IgD-negative memory B cell (primary cell): ENCODE data around the gene KHDRBS1. TPM values are rescaled to one million over a fixed set of nuclear protein-coding genes. Genes with fewer than 3 reads are reported as not detected.
"Not testable (repeated sequence)": the region's sequence is repeated elsewhere in the genome, so short reads cannot be mapped to it uniquely, and the experiment has no call there.

ENCODE experiments used
- H3K27ac Mint-ChIP-seq, 3 donors: one replicate each; pipeline ENCODE4 v1.8.0; 2020 to 2022; ENCODE audit warnings: mild to moderate bottlenecking in 3 of 3, mixed read lengths in 3 of 3, moderate library complexity in 1 of 3
- H3K27me3 Mint-ChIP-seq: one replicate; pipeline ENCODE4 v1.8.0; 2021; ENCODE audit warnings: mixed read lengths
- H3K36me3 Mint-ChIP-seq: one replicate; pipeline ENCODE4 v1.8.0; 2020; ENCODE audit warnings: mild to moderate bottlenecking, mixed read lengths
- H3K4me1 Mint-ChIP-seq, 3 donors: one replicate each; pipeline ENCODE4 v1.8.0; 2020 to 2022; ENCODE audit warnings: mixed read lengths in 3 of 3, mild to moderate bottlenecking in 1 of 3
- H3K4me3 Mint-ChIP-seq, 4 donors: one replicate each; pipeline ENCODE4 v1.8.0; 2020 to 2022; ENCODE audit warnings: mild to moderate bottlenecking in 4 of 4, mixed read lengths in 4 of 4, moderate library complexity in 3 of 4
- H3K9me3 Mint-ChIP-seq, 3 donors: one replicate each; pipeline ENCODE4 v1.8.0; 2020 to 2021; ENCODE audit warnings: mixed read lengths in 3 of 3, mild to moderate bottlenecking in 1 of 3
- polyA plus RNA-seq: library from polyadenylated mRNA; unstranded; fragments of 300-500 nt; fragmentation: Illumina TruSeq; gene quantifications from one replicate; pipeline ENCODE4 v1.2.3, GENCODE V29; 2021

Gene KHDRBS1
- polyA plus RNA-seq, 1 donor from 2014 or later = 123 TPM

- H3K4me3 Mint-ChIP-seq = no peak overlapping the region
- H3K9me3 Mint-ChIP-seq = no peaks in the 10 kb centered on the region
- H3K36me3 Mint-ChIP-seq = no peaks in the 10 kb centered on the region
- H3K27ac Mint-ChIP-seq = no peak overlapping the region
- no peaks in the 10 kb centered on the region for H3K27me3 Mint-ChIP-seq
- peaks cover 0 to 3% (median 3%) of the 10 kb centered on the region in 3 donors for H3K4me1 Mint-ChIP-seq
Measured at GRCh38 chr1:31995263-31995662, 18.4 kb upstream of the KHDRBS1 start.

- not testable (repeated sequence) for H3K4me1 Mint-ChIP-seq, H3K9me3 Mint-ChIP-seq, H3K4me3 Mint-ChIP-seq, H3K27me3 Mint-ChIP-seq, H3K27ac Mint-ChIP-seq, H3K36me3 Mint-ChIP-seq
Measured at GRCh38 chr1:31996121-31996520, 17.5 kb upstream of the KHDRBS1 start.

- Mint-ChIP-seq H3K4me3 (no peak overlapping the region), H3K36me3 (no peaks in the 10 kb centered on the region), H3K27ac (no peak overlapping the region), H3K9me3 (peaks cover 0 to 1% (median 0%) of the 10 kb centered on the region in 3 donors), H3K4me1 (peaks cover 20 to 24% (median 22%) of the 10 kb centered on the region in 3 donors), H3K27me3 (no peaks in the 10 kb centered on the region)
Measured at GRCh38 chr1:32001863-32002262, 11.8 kb upstream of the KHDRBS1 start.

- peak overlapping the region in 1 of 3 donors; percentile 26 for H3K27ac Mint-ChIP-seq
- H3K9me3 Mint-ChIP-seq, H3K4me3 Mint-ChIP-seq, H3K36me3 Mint-ChIP-seq, H3K27me3 Mint-ChIP-seq: not testable (repeated sequence)
- peaks cover 20 to 27% (median 22%) of the 10 kb centered on the region in 3 donors for H3K4me1 Mint-ChIP-seq
Measured at GRCh38 chr1:32002285-32002684, 11.4 kb upstream of the KHDRBS1 start.

- Mint-ChIP-seq H3K4me3 (peak overlapping the region in 3 of 4 donors; percentile 10 to 82 (median 67)), H3K4me1 (peaks cover 20 to 34% (median 22%) of the 10 kb centered on the region in 3 donors), H3K27me3 (no peaks in the 10 kb centered on the region), H3K9me3 (peaks cover 0 to 1% (median 0%) of the 10 kb centered on the region in 3 donors), H3K27ac (peak overlapping the region in 1 of 3 donors; percentile 59), H3K36me3 (no peaks in the 10 kb centered on the region)
Measured at GRCh38 chr1:32005522-32005921, 8.1 kb upstream of the KHDRBS1 start.

GRCh38 chr1:32007591-32007940 lies 6.1 kb upstream of the KHDRBS1 start:
- Mint-ChIP-seq H3K27me3 (no peaks in the 10 kb centered on the region), H3K36me3 (no peaks in the 10 kb centered on the region), H3K27ac (no peak overlapping the region), H3K4me3 (no peak overlapping the region), H3K4me1 (peaks cover 13 to 28% (median 14%) of the 10 kb centered on the region in 3 donors), H3K9me3 (no peaks in the 10 kb centered on the region)

- no peaks in the 10 kb centered on the region for H3K27me3 Mint-ChIP-seq
- no peak overlapping the region for H3K27ac Mint-ChIP-seq
- no peaks in the 10 kb centered on the region for H3K9me3 Mint-ChIP-seq
- H3K4me1 Mint-ChIP-seq = peaks cover 7 to 25% (median 15%) of the 10 kb centered on the region in 3 donors
- peak overlapping the region in 1 of 4 donors; percentile 7 for H3K4me3 Mint-ChIP-seq
- H3K36me3 Mint-ChIP-seq = no peaks in the 10 kb centered on the region
Measured at GRCh38 chr1:32010246-32010645, 3.4 kb upstream of the KHDRBS1 start.

GRCh38 chr1:32012709-32013385 lies 821 bp upstream of the KHDRBS1 start:
- Mint-ChIP-seq H3K36me3 (peaks cover 3% of the 10 kb centered on the region), H3K4me3 (peak overlapping the region; percentile 86 to 96 (median 92)), H3K27ac (peak overlapping the region; percentile 88 to 99 (median 97)), H3K4me1 (peaks cover 14 to 23% (median 22%) of the 10 kb centered on the region in 3 donors), H3K9me3 (no peaks in the 10 kb centered on the region), H3K27me3 (no peaks in the 10 kb centered on the region)

GRCh38 chr1:32014199-32014947 lies 705 bp downstream of the KHDRBS1 start:
- peak overlapping the region; percentile 88 to 99 (median 95) for H3K27ac Mint-ChIP-seq
- H3K9me3 Mint-ChIP-seq = no peaks in the 10 kb centered on the region
- no peaks in the 10 kb centered on the region for H3K27me3 Mint-ChIP-seq
- H3K4me3 Mint-ChIP-seq = peak overlapping the region; percentile 91 to 97 (median 96)
- H3K4me1 Mint-ChIP-seq = peaks cover 14 to 27% (median 23%) of the 10 kb centered on the region in 3 donors
- H3K36me3 Mint-ChIP-seq = peaks cover 3% of the 10 kb centered on the region

- no peaks in the 10 kb centered on the region for H3K9me3 Mint-ChIP-seq
- H3K4me1 Mint-ChIP-seq = peaks cover 14 to 28% (median 24%) of the 10 kb centered on the region in 3 donors
- H3K4me3 Mint-ChIP-seq = peak overlapping the region; percentile 91 to 97 (median 96)
- H3K27ac Mint-ChIP-seq = peak overlapping the region; percentile 88 to 99 (median 95)
- peaks cover 3% of the 10 kb centered on the region for H3K36me3 Mint-ChIP-seq
- no peaks in the 10 kb centered on the region for H3K27me3 Mint-ChIP-seq
Measured at GRCh38 chr1:32014948-32015273, 1.2 kb downstream of the KHDRBS1 start.

GRCh38 chr1:32020339-32020738 lies 6.7 kb downstream of the KHDRBS1 start:
- Mint-ChIP-seq H3K27ac (peak overlapping the region in 2 of 3 donors; percentile 46 to 77), H3K4me1 (peaks cover 33 to 46% (median 44%) of the 10 kb centered on the region in 3 donors), H3K4me3 (peak overlapping the region in 3 of 4 donors; percentile 59 to 89 (median 81))

GRCh38 chr1:32021574-32022018 lies 7.9 kb downstream of the KHDRBS1 start:
- peaks cover 31 to 40% (median 38%) of the 10 kb centered on the region in 3 donors for H3K4me1 Mint-ChIP-seq
- not testable (repeated sequence) for H3K9me3 Mint-ChIP-seq, H3K27me3 Mint-ChIP-seq, H3K36me3 Mint-ChIP-seq
- H3K4me3 Mint-ChIP-seq = peak overlapping the region in 2 of 4 donors; percentile 46 to 54
- peak overlapping the region in 2 of 3 donors; percentile 45 to 69 for H3K27ac Mint-ChIP-seq

More at GRCh38 chr1:32020339-32020738, 6.7 kb downstream of the KHDRBS1 start:
- H3K9me3 Mint-ChIP-seq = no peaks in the 10 kb centered on the region
- H3K36me3 Mint-ChIP-seq = peaks cover 3% of the 10 kb centered on the region
- H3K27me3 Mint-ChIP-seq = no peaks in the 10 kb centered on the region

- Mint-ChIP-seq H3K9me3 (no peaks in the 10 kb centered on the region), H3K27ac (peak overlapping the region in 2 of 3 donors; percentile 36 to 53), H3K36me3 (peaks cover 1% of the 10 kb centered on the region), H3K27me3 (no peaks in the 10 kb centered on the region), H3K4me1 (peaks cover 38 to 46% (median 42%) of the 10 kb centered on the region in 3 donors), H3K4me3 (no peak overlapping the region)
Measured at GRCh38 chr1:32023351-32023750, 9.7 kb downstream of the KHDRBS1 start.

GRCh38 chr1:32025515-32025914 lies 11.8 kb downstream of the KHDRBS1 start:
- peaks cover 1% of the 10 kb centered on the region for H3K36me3 Mint-ChIP-seq
- H3K27ac Mint-ChIP-seq = no peak overlapping the region
- H3K27me3 Mint-ChIP-seq = no peaks in the 10 kb centered on the region
- H3K9me3 Mint-ChIP-seq = no peaks in the 10 kb centered on the region
- H3K4me1 Mint-ChIP-seq = peaks cover 39 to 50% (median 42%) of the 10 kb centered on the region in 3 donors
- peak overlapping the region in 1 of 4 donors; percentile 5 for H3K4me3 Mint-ChIP-seq

- Mint-ChIP-seq H3K4me1 (peaks cover 24 to 38% (median 36%) of the 10 kb centered on the region in 3 donors), H3K27me3 (no peaks in the 10 kb centered on the region), H3K9me3 (no peaks in the 10 kb centered on the region), H3K4me3 (no peak overlapping the region), H3K36me3 (peaks cover 1% of the 10 kb centered on the region), H3K27ac (no peak overlapping the region)
Measured at GRCh38 chr1:32028746-32029145, 15.1 kb downstream of the KHDRBS1 start.
